Measurements from ENCODE around the gene OIT3. TPM values are rescaled to one million over a fixed set of nuclear protein-coding genes. Genes with fewer than 3 reads are reported as not detected.
"Not testable (repeated sequence)": the region's sequence is repeated elsewhere in the genome, so short reads cannot be mapped to it uniquely, and the experiment has no call there.

OIT3 gene
- total RNA-seq, 1 experiment from 2014 or later, result 1.4 TPM

DNA sequence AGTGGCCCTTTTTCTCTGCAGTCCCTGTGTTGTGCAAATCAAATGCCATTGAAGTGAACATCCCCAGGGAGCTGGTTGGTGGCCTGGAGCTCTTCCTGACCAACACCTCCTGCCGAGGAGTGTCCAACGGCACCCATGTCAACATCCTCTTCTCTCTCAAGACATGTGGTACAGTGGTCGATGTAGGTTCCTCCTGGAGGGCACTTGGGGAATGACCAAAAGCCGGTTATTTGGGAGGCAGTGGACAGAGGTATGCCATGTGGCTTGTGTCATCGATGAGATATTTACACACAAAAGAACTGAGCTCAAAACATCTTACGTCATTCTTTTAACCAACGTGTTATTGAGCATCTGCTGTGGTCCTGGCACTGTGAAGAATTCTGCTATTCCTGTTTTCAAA, 19.7 kb downstream of the OIT3 start:
- Mint-ChIP-seq H3K4me3 (ENCODE audit: low read depth, unreplicated experiment) (no peak overlapping the region), H3K4me1 (ENCODE audit: low read depth, unreplicated experiment) (no peaks in the 10 kb centered on the region), H3K27me3 (ENCODE audit: unreplicated experiment) (no peaks in the 10 kb centered on the region), H3K9me3 (ENCODE audit: low read depth, unreplicated experiment) (peaks cover 2% of the 10 kb centered on the region), H3K36me3 (ENCODE audit: insufficient read depth, unreplicated experiment) (no peaks in the 10 kb centered on the region), H3K27ac (ENCODE audit: unreplicated experiment) (no peak overlapping the region)
- intact Hi-C loops (cut with micrococcal nuclease; ENCODE audit: unreplicated experiment), result no loop called here
- no peak for DNase-seq
- CTCF ChIA-PET, result no interaction called here
- no TSS peak for BruUV-seq (replicated peaks)
- TF ChIP-seq, protein P1, sequence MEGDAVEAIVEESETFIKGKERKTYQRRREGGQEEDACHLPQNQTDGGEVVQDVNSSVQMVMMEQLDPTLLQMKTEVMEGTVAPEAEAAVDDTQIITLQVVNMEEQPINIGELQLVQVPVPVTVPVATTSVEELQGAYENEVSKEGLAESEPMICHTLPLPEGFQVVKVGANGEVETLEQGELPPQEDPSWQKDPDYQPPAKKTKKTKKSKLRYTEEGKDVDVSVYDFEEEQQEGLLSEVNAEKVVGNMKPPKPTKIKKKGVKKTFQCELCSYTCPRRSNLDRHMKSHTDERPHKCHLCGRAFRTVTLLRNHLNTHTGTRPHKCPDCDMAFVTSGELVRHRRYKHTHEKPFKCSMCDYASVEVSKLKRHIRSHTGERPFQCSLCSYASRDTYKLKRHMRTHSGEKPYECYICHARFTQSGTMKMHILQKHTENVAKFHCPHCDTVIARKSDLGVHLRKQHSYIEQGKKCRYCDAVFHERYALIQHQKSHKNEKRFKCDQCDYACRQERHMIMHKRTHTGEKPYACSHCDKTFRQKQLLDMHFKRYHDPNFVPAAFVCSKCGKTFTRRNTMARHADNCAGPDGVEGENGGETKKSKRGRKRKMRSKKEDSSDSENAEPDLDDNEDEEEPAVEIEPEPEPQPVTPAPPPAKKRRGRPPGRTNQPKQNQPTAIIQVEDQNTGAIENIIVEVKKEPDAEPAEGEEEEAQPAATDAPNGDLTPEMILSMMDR (IDR thresholded peaks at IDR 0.05; ENCODE audit: unreplicated experiment), result no peak

DNA sequence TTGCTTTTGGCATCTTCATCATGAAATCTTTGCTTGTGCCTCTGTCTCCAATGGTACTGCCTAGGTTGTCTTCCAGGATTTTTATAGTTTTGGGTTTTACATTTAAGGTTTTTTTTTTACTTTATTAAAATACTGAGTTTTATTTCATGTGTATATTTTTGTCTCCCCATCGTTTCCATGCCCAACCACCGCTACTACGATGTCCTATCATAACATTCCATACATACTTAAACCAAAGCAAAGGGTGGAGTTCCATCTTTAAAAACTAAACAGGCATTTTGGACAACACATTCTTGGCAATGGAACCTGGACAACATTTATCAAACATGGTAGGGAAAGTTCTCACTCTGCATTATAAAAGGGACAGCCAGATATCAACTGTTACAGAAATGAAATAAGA, 23.7 kb downstream of the OIT3 start:
- BruUV-seq (replicated peaks); CTCF ChIA-PET; H3K36me3 Mint-ChIP-seq (ENCODE audit: insufficient read depth, unreplicated experiment): not testable (repeated sequence)

DNA sequence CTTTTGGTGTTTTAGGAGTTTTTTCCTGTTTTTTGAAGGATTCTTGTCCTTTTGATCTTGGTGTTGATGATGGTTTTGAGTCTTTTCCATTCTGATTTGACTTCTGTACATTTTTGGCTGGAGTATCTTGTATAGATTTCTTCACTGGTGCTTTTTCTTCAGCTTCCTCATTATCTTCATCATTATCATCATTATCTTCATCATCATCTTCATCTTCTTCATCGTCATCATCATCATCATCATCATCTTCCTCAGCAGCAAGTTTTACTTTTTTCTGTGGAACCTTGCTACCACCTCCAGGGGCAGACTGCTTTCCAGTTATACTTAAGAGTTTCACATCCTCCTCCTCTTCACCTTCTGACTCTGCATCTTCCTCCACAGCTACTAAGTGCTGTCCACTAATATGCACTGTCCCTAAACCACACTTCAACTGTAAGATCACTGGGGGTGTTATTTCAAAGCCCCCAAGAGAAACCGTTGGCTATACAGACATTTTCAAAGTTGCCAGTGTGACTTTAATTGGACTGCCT, 24.3 kb downstream of the OIT3 start:
- intact Hi-C loops (cut with micrococcal nuclease; ENCODE audit: unreplicated experiment), result not testable (repeated sequence)

More for the DNA sequence above, 23.7 kb downstream of the OIT3 start:
- H3K27ac Mint-ChIP-seq (ENCODE audit: unreplicated experiment); H3K4me3 Mint-ChIP-seq (ENCODE audit: low read depth, unreplicated experiment); H3K27me3 Mint-ChIP-seq (ENCODE audit: unreplicated experiment); intact Hi-C loops (cut with micrococcal nuclease; ENCODE audit: unreplicated experiment); H3K4me1 Mint-ChIP-seq (ENCODE audit: low read depth, unreplicated experiment); H3K9me3 Mint-ChIP-seq (ENCODE audit: low read depth, unreplicated experiment); DNase-seq: not testable (repeated sequence)

DNA sequence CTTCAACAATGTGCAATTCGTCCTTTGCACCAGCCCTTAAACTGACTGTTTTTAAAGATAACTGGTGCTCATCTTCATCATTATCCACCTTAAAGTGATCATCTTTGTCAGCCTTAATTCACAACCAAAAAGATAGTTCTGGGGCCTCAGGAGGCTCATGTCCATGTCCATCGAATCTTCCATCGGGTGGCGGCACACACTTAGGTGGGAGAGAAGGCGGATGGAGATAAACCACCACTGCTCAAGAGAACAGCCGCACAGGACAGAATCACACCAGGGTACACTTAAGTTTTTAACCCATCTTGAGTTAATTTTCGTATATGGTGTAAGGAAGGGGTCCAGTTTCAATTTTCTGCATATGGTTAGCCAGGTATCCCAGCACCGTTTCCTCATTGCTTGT, 24.8 kb downstream of the OIT3 start:
- H3K27ac Mint-ChIP-seq (ENCODE audit: unreplicated experiment), result no peak overlapping the region
- DNase-seq, result no peak
- TF ChIP-seq, protein P1 (IDR thresholded peaks at IDR 0.05; ENCODE audit: unreplicated experiment), result no peak
- peaks cover 6% of the 10 kb centered on the region for H3K9me3 Mint-ChIP-seq (ENCODE audit: low read depth, unreplicated experiment)
- no TSS peak for BruUV-seq (replicated peaks)
- H3K4me1 Mint-ChIP-seq (ENCODE audit: low read depth, unreplicated experiment), result no peaks in the 10 kb centered on the region
- no peaks in the 10 kb centered on the region for H3K36me3 Mint-ChIP-seq (ENCODE audit: insufficient read depth, unreplicated experiment)
- CTCF ChIA-PET, result no interaction called here
- intact Hi-C loops (cut with micrococcal nuclease; ENCODE audit: unreplicated experiment), result no loop called here
- H3K4me3 Mint-ChIP-seq (ENCODE audit: low read depth, unreplicated experiment), result no peak overlapping the region
- H3K27me3 Mint-ChIP-seq (ENCODE audit: unreplicated experiment), result no peaks in the 10 kb centered on the region

More for the DNA sequence above, 24.3 kb downstream of the OIT3 start:
- H3K36me3 Mint-ChIP-seq (ENCODE audit: insufficient read depth, unreplicated experiment); CTCF ChIA-PET; H3K27me3 Mint-ChIP-seq (ENCODE audit: unreplicated experiment); H3K4me1 Mint-ChIP-seq (ENCODE audit: low read depth, unreplicated experiment); DNase-seq; H3K27ac Mint-ChIP-seq (ENCODE audit: unreplicated experiment); H3K9me3 Mint-ChIP-seq (ENCODE audit: low read depth, unreplicated experiment); BruUV-seq (replicated peaks); H3K4me3 Mint-ChIP-seq (ENCODE audit: low read depth, unreplicated experiment): not testable (repeated sequence)

DNA sequence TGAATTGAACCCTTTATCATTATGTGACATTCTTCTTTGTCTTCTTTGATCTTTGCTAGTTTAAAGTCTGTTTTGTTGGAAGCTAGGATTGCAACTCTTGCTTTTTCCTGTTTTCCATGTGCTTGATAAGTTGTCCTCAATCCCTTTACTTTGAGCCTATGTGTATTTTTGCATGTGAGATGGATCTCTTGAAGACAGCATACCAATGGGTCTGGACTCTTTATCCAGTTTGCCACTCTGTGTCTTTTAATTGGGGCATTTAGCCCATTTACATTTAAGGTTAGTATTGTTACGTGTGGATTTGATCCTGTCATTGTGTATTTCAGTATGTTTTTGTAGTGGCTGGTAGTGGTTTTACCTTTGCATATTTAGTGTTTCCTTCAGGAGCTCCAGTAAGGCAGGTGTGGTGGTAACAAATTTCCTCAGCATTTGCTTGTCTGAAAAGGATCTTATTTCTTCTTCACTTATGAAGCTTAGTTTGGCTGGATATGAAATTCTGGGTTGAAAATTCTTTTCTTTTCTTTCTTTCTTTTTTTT, 27.7 kb downstream of the OIT3 start:
- intact Hi-C loops (cut with micrococcal nuclease; ENCODE audit: unreplicated experiment); H3K36me3 Mint-ChIP-seq (ENCODE audit: insufficient read depth, unreplicated experiment); BruUV-seq (replicated peaks); H3K4me3 Mint-ChIP-seq (ENCODE audit: low read depth, unreplicated experiment); DNase-seq; H3K9me3 Mint-ChIP-seq (ENCODE audit: low read depth, unreplicated experiment); H3K27ac Mint-ChIP-seq (ENCODE audit: unreplicated experiment); H3K27me3 Mint-ChIP-seq (ENCODE audit: unreplicated experiment); H3K4me1 Mint-ChIP-seq (ENCODE audit: low read depth, unreplicated experiment): not testable (repeated sequence)
- CTCF ChIA-PET, result interaction anchor here (0.6 to 0.7 kb wide), 2 partner anchors 20 to 126 kb away, joined by 3 to 5 read pairs; no protein-coding TSS in a partner anchor

DNA sequence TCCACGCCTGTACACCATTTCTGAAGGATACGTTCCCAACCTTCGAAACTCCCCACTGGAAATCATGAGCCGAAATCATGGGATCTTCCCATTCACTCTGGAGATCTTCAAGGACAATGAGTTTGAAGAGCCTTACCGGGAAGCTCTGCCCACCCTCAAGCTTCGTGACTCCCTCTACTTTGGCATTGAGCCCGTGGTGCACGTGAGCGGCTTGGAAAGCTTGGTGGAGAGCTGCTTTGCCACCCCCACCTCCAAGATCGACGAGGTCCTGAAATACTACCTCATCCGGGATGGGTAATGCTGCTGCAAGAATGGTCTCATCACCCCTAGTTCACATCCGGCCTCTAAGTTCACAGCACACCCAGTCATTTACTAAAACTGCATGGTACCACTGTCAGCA, 30.8 kb downstream of the OIT3 start:
- intact Hi-C loops (cut with micrococcal nuclease; ENCODE audit: unreplicated experiment), result no loop called here
- Mint-ChIP-seq H3K9me3 (ENCODE audit: low read depth, unreplicated experiment) (peaks cover 6% of the 10 kb centered on the region), H3K27ac (ENCODE audit: unreplicated experiment) (no peak overlapping the region), H3K4me1 (ENCODE audit: low read depth, unreplicated experiment) (no peaks in the 10 kb centered on the region), H3K4me3 (ENCODE audit: low read depth, unreplicated experiment) (no peak overlapping the region), H3K27me3 (ENCODE audit: unreplicated experiment) (no peaks in the 10 kb centered on the region), H3K36me3 (ENCODE audit: insufficient read depth, unreplicated experiment) (no peaks in the 10 kb centered on the region)
- CTCF ChIA-PET, result no interaction called here
- no TSS peak for BruUV-seq (replicated peaks)
- DNase-seq, result no peak
- TF ChIP-seq, protein P1 (IDR thresholded peaks at IDR 0.05; ENCODE audit: unreplicated experiment), result no peak
